CD4-positive, CD25-positive, alpha-beta regulatory T cell (primary cell): ENCODE results near the gene TPPP3. TPM values are rescaled to one million over a fixed set of nuclear protein-coding genes. Genes with fewer than 3 reads are reported as not detected.
A peak's percentile ranks its signal among the peaks of the same experiment; 100 is the strongest.
"Not testable (repeated sequence)": the region's sequence is repeated elsewhere in the genome, so short reads cannot be mapped to it uniquely, and the experiment has no call there.

Experiments used
- ATAC-seq, 2 donors: fragments of 150-1000 bp; cut with Tn5 transposase; one replicate each; pipeline ENCODE4 v1.10.0; 2021; ENCODE audit warnings: low read depth in 2 of 2, moderate number of reproducible peaks in 2 of 2, moderate library complexity in 1 of 2
- DNase-seq, 3 donors: peaks; one replicate each; pipeline versions ENCODE4 v3.0.0 to v3.0.0-alpha.2; 2012 to 2022; ENCODE audit warnings: mixed read lengths in 1 of 3
- H3K27ac ChIP-seq: one replicate; pipeline ENCODE4 v1.7.0; 2013; ENCODE audit warnings: mild to moderate bottlenecking, low read length; ENCODE audit not compliant: insufficient read depth, poor library complexity, severe bottlenecking
- H3K27me3 ChIP-seq: one replicate; pipeline ENCODE4 v1.7.0; 2013; ENCODE audit warnings: low read length; ENCODE audit not compliant: control insufficient read depth, insufficient read depth
- H3K36me3 ChIP-seq: one replicate; pipeline ENCODE4 v1.7.0; 2013; ENCODE audit warnings: mild to moderate bottlenecking, low read length, moderate library complexity; ENCODE audit not compliant: control insufficient read depth, insufficient read depth
- H3K4me1 ChIP-seq: 2 replicates; pipeline ENCODE4 v1.7.0; 2013; ENCODE audit warnings: mild to moderate bottlenecking, low read length; ENCODE audit not compliant: insufficient read depth, control insufficient read depth, poor library complexity, severe bottlenecking
- H3K4me3 ChIP-seq: one replicate; pipeline ENCODE4 v1.7.0; 2013; ENCODE audit warnings: low read depth, mild to moderate bottlenecking, low read length, moderate library complexity
- H3K9me3 ChIP-seq, 2 experiments: 1 replicate in 1 of 2; 2 replicates in 1 of 2; pipeline ENCODE4 v1.7.0; 2013; ENCODE audit warnings: low read length in 2 of 2, mild to moderate bottlenecking in 1 of 2, moderate library complexity in 1 of 2; ENCODE audit not compliant: control insufficient read depth in 2 of 2
- H3K27ac Mint-ChIP-seq, 3 donors: one replicate each; pipeline ENCODE4 v1.8.0; 2020 to 2022; ENCODE audit warnings: mild to moderate bottlenecking in 3 of 3, mixed read lengths in 3 of 3, moderate library complexity in 2 of 3
- H3K27me3 Mint-ChIP-seq: one replicate; pipeline ENCODE4 v1.8.0; 2022; ENCODE audit warnings: mild to moderate bottlenecking, mixed read lengths
- H3K36me3 Mint-ChIP-seq: one replicate; pipeline ENCODE4 v1.8.0; 2020; ENCODE audit warnings: mixed read lengths
- H3K4me1 Mint-ChIP-seq, 4 donors: one replicate each; pipeline ENCODE4 v1.8.0; 2020 to 2022; ENCODE audit warnings: mixed read lengths in 4 of 4, mild to moderate bottlenecking in 1 of 4
- H3K4me3 Mint-ChIP-seq, 4 donors: one replicate each; pipeline ENCODE4 v1.8.0; 2020 to 2022; ENCODE audit warnings: mild to moderate bottlenecking in 4 of 4, mixed read lengths in 4 of 4, moderate library complexity in 3 of 4
- H3K9me3 Mint-ChIP-seq, 7 donors: one replicate each; pipeline ENCODE4 v1.8.0; 2020 to 2022; ENCODE audit warnings: mixed read lengths in 7 of 7, mild to moderate bottlenecking in 3 of 7, moderate library complexity in 2 of 7
- polyA plus RNA-seq, 4 donors: library from polyadenylated mRNA; unstranded; fragments of 300-500 nt; fragmentation: Illumina TruSeq; gene quantifications; one replicate each; pipeline ENCODE4 v1.2.3, GENCODE V29; 2021
- total RNA-seq: library from RNA; stranded (reverse); gene quantifications from one replicate; pipeline ENCODE4 v1.2.3, GENCODE V29; 2022

The TPPP3 gene
- total and polyA plus RNA-seq, 5 donors from 2014 or later = not detected

- Mint-ChIP-seq H3K27ac (no peak overlapping the region), H3K4me1 (no peaks in the 10 kb centered on the region), H3K4me3 (no peak overlapping the region), H3K9me3 (no peaks in the 10 kb centered on the region), H3K27me3 (peaks cover 23% of the 10 kb centered on the region), H3K36me3 (no peaks in the 10 kb centered on the region)
- Histone ChIP-seq H3K27ac (no peak overlapping the region), H3K27me3 (peaks cover 11% of the 10 kb centered on the region), H3K4me1 (no peaks in the 10 kb centered on the region), H3K4me3 (no peak overlapping the region), H3K36me3 (no peaks in the 10 kb centered on the region), H3K9me3 (no peaks in the 10 kb centered on the region)
- no peak for ATAC-seq
- no peak for DNase-seq
Observed at GRCh38 chr16:67378642-67379041, 14.7 kb downstream of the TPPP3 start.

- peaks cover 10% of the 10 kb centered on the region for H3K27me3 Mint-ChIP-seq
- not testable (repeated sequence) for ATAC-seq
Observed at GRCh38 chr16:67376012-67376411, 17.3 kb downstream of the TPPP3 start.

GRCh38 chr16:67372664-67373063 is 20.6 kb downstream of the TPPP3 start:
- DNase-seq = no peak

More at GRCh38 chr16:67376012-67376411, 17.3 kb downstream of the TPPP3 start:
- H3K4me3 Mint-ChIP-seq, H3K4me1 Mint-ChIP-seq, H3K4me3 ChIP-seq, DNase-seq, H3K9me3 ChIP-seq, H3K9me3 Mint-ChIP-seq, H3K27ac Mint-ChIP-seq, H3K27ac ChIP-seq, H3K27me3 ChIP-seq, H3K4me1 ChIP-seq, H3K36me3 ChIP-seq, H3K36me3 Mint-ChIP-seq: not testable (repeated sequence)

GRCh38 chr16:67370661-67371060 is 22.6 kb downstream of the TPPP3 start:
- no peaks in the 10 kb centered on the region for H3K9me3 Mint-ChIP-seq
- H3K27me3 Mint-ChIP-seq = no peaks in the 10 kb centered on the region

More at GRCh38 chr16:67372664-67373063, 20.6 kb downstream of the TPPP3 start:
- no peak for ATAC-seq
- H3K9me3 ChIP-seq = no peaks in the 10 kb centered on the region
- H3K27me3 Mint-ChIP-seq = no peaks in the 10 kb centered on the region
- no peaks in the 10 kb centered on the region for H3K4me1 ChIP-seq
- no peak overlapping the region for H3K27ac ChIP-seq
- no peak overlapping the region for H3K4me3 ChIP-seq
- no peaks in the 10 kb centered on the region for H3K4me1 Mint-ChIP-seq
- peaks cover 17% of the 10 kb centered on the region for H3K27me3 ChIP-seq
- H3K9me3 Mint-ChIP-seq = no peaks in the 10 kb centered on the region
- no peak overlapping the region for H3K4me3 Mint-ChIP-seq
- H3K27ac Mint-ChIP-seq = no peak overlapping the region
- no peaks in the 10 kb centered on the region for H3K36me3 ChIP-seq
- no peaks in the 10 kb centered on the region for H3K36me3 Mint-ChIP-seq

GRCh38 chr16:67364600-67365235 is 28.6 kb downstream of the TPPP3 start:
- no peaks in the 10 kb centered on the region for H3K36me3 ChIP-seq
- Mint-ChIP-seq H3K4me1 (peaks cover 0 to 18% (median 8%) of the 10 kb centered on the region in 4 donors), H3K9me3 (no peaks in the 10 kb centered on the region), H3K36me3 (no peaks in the 10 kb centered on the region), H3K27me3 (peaks cover 13% of the 10 kb centered on the region), H3K27ac (peak overlapping the region in 1 of 3 donors; percentile 48), H3K4me3 (peak overlapping the region in 2 of 4 donors; percentile 5 to 24)
- H3K4me3 ChIP-seq = no peak overlapping the region
- no peaks in the 10 kb centered on the region for H3K9me3 ChIP-seq
- no peak overlapping the region for H3K27ac ChIP-seq
- DNase-seq = no peak
- no peak for ATAC-seq
- H3K4me1 ChIP-seq = no peaks in the 10 kb centered on the region
- peaks cover 11% of the 10 kb centered on the region for H3K27me3 ChIP-seq

More at GRCh38 chr16:67370661-67371060, 22.6 kb downstream of the TPPP3 start:
- no peak overlapping the region for H3K27ac ChIP-seq
- Mint-ChIP-seq H3K36me3 (no peaks in the 10 kb centered on the region), H3K4me1 (peaks cover 0 to 3% (median under 1%) of the 10 kb centered on the region in 4 donors), H3K27ac (no peak overlapping the region), H3K4me3 (no peak overlapping the region)
- no peaks in the 10 kb centered on the region for H3K9me3 ChIP-seq
- no peak for DNase-seq
- H3K4me1 ChIP-seq = no peaks in the 10 kb centered on the region
- H3K36me3 ChIP-seq = no peaks in the 10 kb centered on the region
- ATAC-seq = no peak
- no peak overlapping the region for H3K4me3 ChIP-seq
- H3K27me3 ChIP-seq = peaks cover 18% of the 10 kb centered on the region

- Histone ChIP-seq H3K36me3 (no peaks in the 10 kb centered on the region), H3K4me3 (no peak overlapping the region), H3K4me1 (no peaks in the 10 kb centered on the region), H3K27ac (no peak overlapping the region), H3K27me3 (peaks cover 10% of the 10 kb centered on the region), H3K9me3 (no peaks in the 10 kb centered on the region)
- Mint-ChIP-seq H3K27ac (no peak overlapping the region), H3K4me1 (peaks cover 0 to 18% (median 8%) of the 10 kb centered on the region in 4 donors), H3K27me3 (peaks cover 28% of the 10 kb centered on the region), H3K9me3 (no peaks in the 10 kb centered on the region), H3K36me3 (no peaks in the 10 kb centered on the region), H3K4me3 (no peak overlapping the region)
- DNase-seq = no peak
- ATAC-seq = no peak
Observed at GRCh38 chr16:67361038-67361437, 32.3 kb downstream of the TPPP3 start.

GRCh38 chr16:67359540-67360269 is 33.6 kb downstream of the TPPP3 start:
- H3K27me3 Mint-ChIP-seq = peaks cover 22% of the 10 kb centered on the region
- H3K9me3 ChIP-seq, DNase-seq, H3K27ac Mint-ChIP-seq, ATAC-seq, H3K4me3 Mint-ChIP-seq, H3K9me3 Mint-ChIP-seq, H3K4me1 ChIP-seq, H3K36me3 ChIP-seq, H3K4me1 Mint-ChIP-seq, H3K4me3 ChIP-seq, H3K27ac ChIP-seq, H3K36me3 Mint-ChIP-seq: not testable (repeated sequence)
- peaks cover 14% of the 10 kb centered on the region for H3K27me3 ChIP-seq

GRCh38 chr16:67357561-67357960 is 35.7 kb downstream of the TPPP3 start:
- Mint-ChIP-seq H3K27ac (no peak overlapping the region), H3K9me3 (no peaks in the 10 kb centered on the region), H3K4me1 (no peaks in the 10 kb centered on the region), H3K4me3 (no peak overlapping the region), H3K27me3 (peaks cover 22% of the 10 kb centered on the region), H3K36me3 (no peaks in the 10 kb centered on the region)
- Histone ChIP-seq H3K27ac (no peak overlapping the region), H3K27me3 (peaks cover 11% of the 10 kb centered on the region), H3K4me3 (no peak overlapping the region), H3K36me3 (no peaks in the 10 kb centered on the region), H3K9me3 (no peaks in the 10 kb centered on the region), H3K4me1 (no peaks in the 10 kb centered on the region)
- ATAC-seq = no peak
- DNase-seq = no peak
